IMR-90 (cell line): ENCODE measurements around the gene GCNT4. TPM values are rescaled to one million over a fixed set of nuclear protein-coding genes. Genes with fewer than 3 reads are reported as not detected.

Experiments
- ATAC-seq: fragments of 200-7000 bp; cut with Tn5 transposase; 2 replicates; pipeline ENCODE4 v1.9.1; 2020; ENCODE audit warnings: low read depth, mild to moderate bottlenecking, moderate library complexity
- BruUV-seq: library from RNA; stranded (reverse); fragments of 400-500 nt; replicated peaks from 2 replicates; lab custom pipeline; 2021; lab: Mats Ljungman, UMichigan
- CTCF ChIA-PET: fragments of 300-600 bp; formaldehyde crosslinking; extraction: SDS; loops from one replicate; lab custom pipeline; 2021; ENCODE audit warnings: antibody characterized with exemption; lab: Yijun Ruan, JAX
- POLR2A ChIA-PET: fragments of 300-600 bp; sonication (Branson Sonifier 250); formaldehyde crosslinking; loops from one replicate; lab custom pipeline; 2022; ENCODE audit warnings: antibody characterized with exemption; ENCODE audit not compliant: unreplicated experiment; lab: Charles Lee
- DNase-seq: peaks from one replicate; pipeline ENCODE4 v3.0.0; 2013
- H2AFZ ChIP-seq: replicated peaks from 2 replicates; pipeline ENCODE3; 2013; ENCODE audit warnings: low read length, mild to moderate bottlenecking; ENCODE audit not compliant: poor library complexity
- H2AK5ac ChIP-seq: 2 replicates; pipeline ENCODE4 v1.6.1; 2013; ENCODE audit warnings: low read depth, low read length, inconsistent platforms
- H2AK9ac ChIP-seq: replicated peaks from 2 replicates; pipeline ENCODE3; 2013; ENCODE audit warnings: mild to moderate bottlenecking, low read depth, low read length, moderate library complexity; ENCODE audit not compliant: poor library complexity
- H2BK120ac ChIP-seq: 2 replicates; pipeline ENCODE4 v1.6.1; 2013; ENCODE audit warnings: low read depth, low read length, inconsistent platforms
- H2BK15ac ChIP-seq: 3 replicates; pipeline ENCODE4 v1.6.1; 2013; ENCODE audit warnings: low read depth, low read length, inconsistent platforms
- H2BK20ac ChIP-seq: 2 replicates; pipeline ENCODE4 v1.6.1; 2013; ENCODE audit warnings: low read depth, mild to moderate bottlenecking, inconsistent platforms, low read length, moderate library complexity
- H2BK5ac ChIP-seq: 2 replicates; pipeline ENCODE4 v1.6.1; 2013; ENCODE audit warnings: mild to moderate bottlenecking, low read depth, low read length, inconsistent platforms; ENCODE audit not compliant: poor library complexity, severe bottlenecking
- H3K14ac ChIP-seq: replicated peaks from 2 replicates; pipeline ENCODE4 v1.6.1; 2013; ENCODE audit warnings: low read depth, low read length, inconsistent platforms
- H3K18ac ChIP-seq: 2 replicates; pipeline ENCODE4 v1.6.1; 2013; ENCODE audit warnings: low read depth, low read length, control low read depth
- H3K23ac ChIP-seq: 2 replicates; pipeline ENCODE4 v1.6.1; 2013; ENCODE audit warnings: low read depth, low read length, inconsistent platforms
- H3K27ac ChIP-seq: 2 replicates; pipeline ENCODE4 v1.5.1; 2013; ENCODE audit warnings: mild to moderate bottlenecking, control low read depth, low read length; ENCODE audit not compliant: insufficient read depth
- H3K27me3 ChIP-seq: 2 replicates; pipeline ENCODE4 v1.6.1; 2013; ENCODE audit warnings: low read length; ENCODE audit not compliant: control insufficient read depth, insufficient read depth
- H3K36me3 ChIP-seq: 2 replicates; pipeline ENCODE4 v1.6.1; 2013; ENCODE audit warnings: low read length, mixed read lengths; ENCODE audit not compliant: control insufficient read depth, insufficient read depth
- H3K4ac ChIP-seq: 2 replicates; pipeline ENCODE4 v1.6.1; 2013; ENCODE audit warnings: low read depth, low read length, inconsistent platforms
- H3K4me1 ChIP-seq: 2 replicates; pipeline ENCODE4 v1.6.1; 2013; ENCODE audit warnings: low read length, mixed read lengths; ENCODE audit not compliant: control insufficient read depth, insufficient read depth
- H3K4me2 ChIP-seq: 2 replicates; pipeline ENCODE4 v1.6.1; 2013; ENCODE audit warnings: low read depth, mild to moderate bottlenecking, control low read depth, low read length, moderate library complexity
- H3K4me3 ChIP-seq: 2 replicates; pipeline ENCODE4 v1.5.1; 2013; ENCODE audit warnings: low read depth, mild to moderate bottlenecking, control low read depth, low read length, moderate library complexity; ENCODE audit not compliant: insufficient read depth
- H3K56ac ChIP-seq: 2 replicates; pipeline ENCODE4 v1.6.1; 2013; ENCODE audit warnings: low read length, inconsistent platforms; ENCODE audit not compliant: insufficient read depth; ENCODE audit errors: extremely low read depth
- H3K79me1 ChIP-seq, 2 experiments: 2 replicates each; pipeline ENCODE4 v1.6.1; 2013; ENCODE audit warnings: low read length in 2 of 2, inconsistent platforms in 1 of 2, low read depth in 1 of 2
- H3K9ac ChIP-seq: 2 replicates; pipeline ENCODE4 v1.6.1; 2013; ENCODE audit warnings: low read depth, low read length, control low read depth
- H3K9me1 ChIP-seq: 2 replicates; pipeline ENCODE4 v1.6.1; 2013; ENCODE audit warnings: low read length, inconsistent platforms; ENCODE audit not compliant: insufficient read depth
- H3K9me3 ChIP-seq: 2 replicates; pipeline ENCODE4 v1.6.1; 2013; ENCODE audit warnings: low read length; ENCODE audit not compliant: control insufficient read depth, insufficient read depth
- H4K20me1 ChIP-seq: 2 replicates; pipeline ENCODE4 v1.6.1; 2013; ENCODE audit warnings: low read length, inconsistent platforms; ENCODE audit not compliant: insufficient read depth
- H4K5ac ChIP-seq: 2 replicates; pipeline ENCODE4 v1.6.1; 2013; ENCODE audit warnings: mild to moderate bottlenecking, low read depth, low read length, control low read depth
- H4K8ac ChIP-seq, 2 experiments: 2 replicates each; pipeline ENCODE4 v1.6.1; 2013; ENCODE audit warnings: low read depth in 2 of 2, low read length in 2 of 2, control low read depth in 1 of 2, inconsistent platforms in 1 of 2
- H4K91ac ChIP-seq: 2 replicates; pipeline ENCODE4 v1.6.1; 2013; ENCODE audit warnings: low read depth, low read length, inconsistent platforms; ENCODE audit not compliant: insufficient read depth
- MXI1 ChIP-seq: IDR thresholded peaks from 2 replicates; pipeline ENCODE4 v1.6.1; 2012; ENCODE audit warnings: low read depth, mild to moderate bottlenecking, low read length, moderate library complexity, borderline replicate concordance
- WGBS, 2 experiments: methylation state at CpG; one replicate each; pipeline versions ENCODE4 v1.1.5 to v1.1.7; 2013; ENCODE audit warnings: missing lambda C conversion rate in 2 of 2; ENCODE audit not compliant: insufficient read length in 1 of 2; ENCODE audit errors: extremely low coverage in 2 of 2; 5-methylcytosine and 5-hydroxymethylcytosine counted together
- dilution Hi-C: fragments of 300-500 bp; cut with HindIII; formaldehyde crosslinking; loops from one replicate; pipeline ENCODE4 v1.14.3; 2018; ENCODE audit warnings: low sequenced_read_pairs; ENCODE audit not compliant: unreplicated experiment
- in situ Hi-C: fragments of 300-500 bp; cut with MboI; formaldehyde crosslinking; loops from 3 replicates; pipeline ENCODE4 v1.14.3; 2019; ENCODE audit warnings: low sequenced_read_pairs, inconsistent platforms, mixed read lengths
- intact Hi-C: fragments of 100-400 bp; cut with micrococcal nuclease; formaldehyde crosslinking; loops from 2 replicates; pipeline ENCODE4 v1.10.0; 2022
- polyA plus RNA-seq, 3 experiments: library from polyadenylated mRNA; depleted of rRNA; stranded (reverse); fragments of >200 nt; gene quantifications; 2 replicates each; pipeline ENCODE4 v1.2.3, GENCODE V29; 2012; ENCODE audit warnings: low replicate concordance in 1 of 3
- total RNA-seq: library from RNA; depleted of rRNA; stranded (reverse); fragments of >200 nt; gene quantifications from 2 replicates; pipeline ENCODE4 v1.2.3, GENCODE V29; 2012

Gene GCNT4
- total and polyA plus RNA-seq, 2 of the 4 experiments (the other 2 are of a cell fraction), result 0.46 to 1.8 TPM

GRCh38 chr5:75051217-75051751 lies 1.1 kb downstream of the GCNT4 start:
- peaks cover 23% of the 10 kb centered on the region for H3K4me1 ChIP-seq
- peak overlapping the region; percentile 5; the same call in 1 of the 2 replicates for H2BK120ac ChIP-seq
- H2BK5ac ChIP-seq, result no peak overlapping the region
- H3K4ac ChIP-seq, result peak overlapping the region; percentile 30; the same call in 1 of the 2 replicates
- dilution Hi-C loops, result no loop called here
- no peak for DNase-seq
- no TSS peak for BruUV-seq
- no peaks in the 10 kb centered on the region for H3K9me3 ChIP-seq
- H4K91ac ChIP-seq, result peak overlapping the region; percentile 8; the same call in 1 of the 2 replicates
- ChIA-PET POLR2A (no interaction called here), CTCF (interaction anchor here (1.3 kb wide), 1 partner anchor 229 kb away, joined by 3 read pairs; no protein-coding TSS in a partner anchor)
- H2BK15ac ChIP-seq, result no peak overlapping the region; the same call in 2 of the 3 replicates
- no peak overlapping the region for H4K8ac ChIP-seq
- H3K4me2 ChIP-seq, result peak overlapping the region; percentile 98
- H3K36me3 ChIP-seq, result peaks cover 2% of the 10 kb centered on the region; the same call in 1 of the 2 replicates
- H3K23ac ChIP-seq, result peak overlapping the region; percentile 58; the same call in 1 of the 2 replicates
- H2AFZ ChIP-seq, result no peak overlapping the region
- no peak overlapping the region for H2AK9ac ChIP-seq
- peaks cover 3 to 50% of the 10 kb centered on the region in 2 experiments; a peak in 3 of 4 replicates for H3K79me1 ChIP-seq
- H3K4me3 ChIP-seq, result peak overlapping the region; percentile 82
- peak overlapping the region; percentile 41 for H2AK5ac ChIP-seq
- H3K56ac ChIP-seq, result no peak overlapping the region
- peaks cover 33% of the 10 kb centered on the region for H3K9me1 ChIP-seq
- 0 out of 2 replicates have a peak overlapping the region, but pooled peaks have one; percentile 16 for H3K9ac ChIP-seq
- no peaks in the 10 kb centered on the region for H3K27me3 ChIP-seq
- 0 out of 2 replicates have a peak overlapping the region, but pooled peaks have one; percentile 7 for H3K18ac ChIP-seq
- H4K20me1 ChIP-seq, result peaks cover 7% of the 10 kb centered on the region; the same call in 1 of the 2 replicates
- in situ Hi-C loops, result no loop called here
- 93% methylated on average over 3 of the region's 7 CpGs; no CpG with 5 or more reads in 1 of the 2 experiments for WGBS, 2 experiments
- H2BK20ac ChIP-seq, result 0 out of 2 replicates have a peak overlapping the region, but pooled peaks have one; percentile 15
- no peak for TF ChIP-seq MXI1
- ATAC-seq, result no peak
- intact Hi-C loops, result loop anchor here (2.0 to 10.0 kb wide), 5 partner anchors 214 to 1764 kb away; partner anchors contain the start of genes F2RL1, GFM2 and NSA2
- peak overlapping the region; percentile 16; the same call in 1 of the 2 replicates for H4K5ac ChIP-seq
- no peak overlapping the region for H3K27ac ChIP-seq
- peak overlapping the region; percentile 81 for H3K14ac ChIP-seq
